GM18511 (cell line): ENCODE data around the gene TBC1D3.
"Not testable (repeated sequence)": the region's sequence is repeated elsewhere in the genome, so short reads cannot be mapped to it uniquely, and the experiment has no call there.

Experiments used
- ATAC-seq: cut with Tn5 transposase; IDR thresholded peaks from one replicate; pipeline ENCODE4 v1.9.1; 2021; ENCODE audit warnings: mild to moderate bottlenecking, moderate library complexity; ENCODE audit not compliant: unreplicated experiment

TBC1D3 gene

GRCh38 chr17:38192455-38192854 lies at the start of gene TBC1D3:
TBC1D3 (minus strand) TSS chr17:38192555; CDS start chr17:38191029, 1,526 bp downstream.
- not testable (repeated sequence) for ATAC-seq

GRCh38 chr17:38232790-38233189 lies 40.4 kb upstream of the TBC1D3 start:
- ATAC-seq = not testable (repeated sequence)

GRCh38 chr17:38225844-38226495 lies 33.6 kb upstream of the TBC1D3 start:
- not testable (repeated sequence) for ATAC-seq

- not testable (repeated sequence) for ATAC-seq
These were observed 28.5 kb upstream of the TBC1D3 start for GRCh38 chr17:38220867-38221266.

GRCh38 chr17:38200271-38200670 lies 7.9 kb upstream of the TBC1D3 start:
- not testable (repeated sequence) for ATAC-seq

GRCh38 chr17:38134860-38135259 lies 57.5 kb downstream of the TBC1D3 start:
- not testable (repeated sequence) for ATAC-seq
